Measurements from ENCODE around the gene COG4. TPM values are rescaled to one million over a fixed set of nuclear protein-coding genes. Genes with fewer than 3 reads are reported as not detected.

Gene COG4
- total RNA-seq, 1 donor from 2014 or later: 43.7 TPM

DNA sequence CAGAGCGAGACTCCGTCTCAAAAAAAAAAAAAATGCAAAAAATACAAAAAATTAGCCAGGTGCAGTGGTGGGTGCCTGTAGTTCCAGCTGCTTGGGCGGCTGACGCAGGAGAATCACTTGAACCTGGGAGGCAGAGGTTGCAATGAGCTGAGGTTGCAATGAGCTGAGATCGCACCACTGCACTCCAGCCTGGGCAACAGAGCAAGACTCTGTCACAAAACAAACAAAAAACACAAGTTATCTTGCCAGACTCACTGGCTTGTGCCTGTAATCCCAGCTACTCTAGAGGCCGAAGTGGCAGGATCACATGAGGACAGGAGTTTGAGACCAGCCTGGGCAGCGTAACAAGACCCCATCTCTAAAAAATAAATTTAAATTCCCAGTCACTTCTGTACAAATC is 81.0 kb downstream of the COG4 start:
- Histone ChIP-seq H3K4me1 (peaks cover 22% of the 10 kb centered on the region), H3K9me3 (replicated peaks) (no peaks in the 10 kb centered on the region), H3K27me3 (ENCODE audit: low read depth) (no peaks in the 10 kb centered on the region), H3K4me3 (no peak overlapping the region), H3K27ac (replicated peaks) (no peak overlapping the region), H3K36me3 (no peaks in the 10 kb centered on the region)
- intact Hi-C loops (cut with micrococcal nuclease): no loop called here
- TF ChIP-seq CTCF (IDR thresholded peaks at IDR 0.05; ENCODE audit: borderline replicate concordance): no peak
- no peak for DNase-seq

DNA sequence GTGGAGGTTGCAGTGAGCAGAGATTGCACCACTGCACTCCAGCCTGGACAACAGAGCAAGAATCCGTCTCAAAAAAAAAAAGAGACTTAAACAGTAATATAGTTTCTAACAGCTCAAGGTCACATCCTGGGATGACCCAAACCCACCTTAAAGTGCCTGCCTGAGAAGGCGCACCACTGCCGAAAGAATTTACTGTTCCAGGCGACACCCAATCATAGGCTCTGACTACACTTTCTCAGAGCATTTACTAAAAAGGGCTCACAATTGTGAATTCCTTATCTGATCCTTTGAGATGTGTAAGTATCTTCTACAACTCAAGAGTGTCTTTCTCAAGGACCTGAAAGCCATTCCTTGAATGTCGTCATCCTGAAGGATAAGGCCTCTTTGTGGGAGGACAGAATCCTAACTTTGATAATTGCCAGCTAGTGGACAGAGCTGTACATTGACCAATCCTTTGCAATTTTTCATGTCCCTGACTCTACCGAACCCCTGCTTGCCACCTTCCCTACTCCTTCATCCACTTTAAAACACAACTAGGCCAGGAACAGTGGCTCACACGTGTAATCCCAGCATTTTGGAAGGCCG is 81.9 kb downstream of the COG4 start:
- Histone ChIP-seq H3K36me3 (no peaks in the 10 kb centered on the region), H3K4me3 (no peak overlapping the region), H3K9me3 (replicated peaks) (no peaks in the 10 kb centered on the region), H3K27me3 (ENCODE audit: low read depth) (no peaks in the 10 kb centered on the region), H3K27ac (replicated peaks) (no peak overlapping the region), H3K4me1 (peaks cover 30% of the 10 kb centered on the region)
- DNase-seq: no peak
- intact Hi-C loops (cut with micrococcal nuclease): no loop called here
- TF ChIP-seq CTCF (IDR thresholded peaks at IDR 0.05; ENCODE audit: borderline replicate concordance): no peak

DNA sequence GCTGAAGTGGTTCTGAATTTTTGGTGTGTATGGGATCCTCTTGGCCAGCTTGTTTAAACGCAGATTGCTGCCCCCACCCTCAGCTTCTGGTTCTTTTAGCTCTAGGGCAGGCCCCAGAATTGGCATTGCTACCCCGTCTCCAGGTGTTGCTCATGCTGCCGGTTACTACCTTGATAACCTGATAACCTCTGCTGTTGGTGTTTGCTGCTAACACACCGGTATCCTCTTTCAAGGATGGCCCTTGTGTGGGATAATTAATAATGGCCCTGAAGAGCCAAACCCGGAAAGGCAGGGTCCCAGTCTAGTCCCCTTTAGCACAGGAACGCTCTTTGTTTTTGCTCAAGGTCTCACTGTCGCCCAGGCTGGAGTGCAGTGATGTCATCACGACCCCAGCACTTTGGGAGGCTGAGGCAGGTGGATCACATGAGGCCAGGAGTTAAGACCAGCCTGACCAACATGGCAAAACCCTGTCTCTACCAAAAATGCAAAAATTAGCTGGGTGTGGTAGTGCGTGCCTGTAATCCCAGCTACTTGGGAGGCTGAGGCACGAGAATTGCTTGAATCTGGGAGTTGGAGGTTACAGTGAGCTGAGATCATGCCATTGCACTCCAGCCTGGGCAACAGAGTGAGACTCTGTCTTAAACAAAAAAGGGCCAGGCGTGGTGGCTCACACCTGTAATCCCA is 83.2 kb downstream of the COG4 start:
- TF ChIP-seq CTCF (IDR thresholded peaks at IDR 0.05; ENCODE audit: borderline replicate concordance): no peak
- Histone ChIP-seq H3K27me3 (ENCODE audit: low read depth) (no peaks in the 10 kb centered on the region), H3K36me3 (no peaks in the 10 kb centered on the region), H3K27ac (replicated peaks) (peak overlapping the region; percentile 88), H3K4me1 (peaks cover 39% of the 10 kb centered on the region), H3K9me3 (replicated peaks) (no peaks in the 10 kb centered on the region), H3K4me3 (peak overlapping the region; percentile 90)
- intact Hi-C loops (cut with micrococcal nuclease): no loop called here
- no peak for DNase-seq

GRCh38 chr16:70438969-70439862 is 84.1 kb downstream of the COG4 start, which contains the start of gene ST3GAL2:
Gene ST3GAL2, minus strand, starts transcription at chr16:70439100. Its CDS starts 40,570 bp downstream, at chr16:70398530.
- Histone ChIP-seq H3K4me3 (peak within 1 kb of the TSS; percentile 90), H3K36me3 (no peaks in the 10 kb centered on the region), H3K27me3 (ENCODE audit: low read depth) (no peaks in the 10 kb centered on the region), H3K4me1 (peaks cover 49% of the 10 kb centered on the region), H3K27ac (replicated peaks) (peak within 1 kb of the TSS; percentile 88), H3K9me3 (replicated peaks) (no peaks in the 10 kb centered on the region)
- peak; percentile 96 for DNase-seq
- no peak for TF ChIP-seq CTCF (IDR thresholded peaks at IDR 0.05; ENCODE audit: borderline replicate concordance)
- intact Hi-C loops (cut with micrococcal nuclease): loop anchor here (10.0 kb wide), 1 partner anchor 54 kb away; no protein-coding TSS in a partner anchor

- TF ChIP-seq CTCF (IDR thresholded peaks at IDR 0.05; ENCODE audit: borderline replicate concordance): no peak
- H3K27me3 ChIP-seq (ENCODE audit: low read depth): no peaks in the 10 kb centered on the region
- peak overlapping the region; percentile 90 for H3K4me3 ChIP-seq
- peak; percentile 32 for DNase-seq
- H3K36me3 ChIP-seq: no peaks in the 10 kb centered on the region
- peak overlapping the region; percentile 88 for H3K27ac ChIP-seq (replicated peaks)
- H3K4me1 ChIP-seq: peaks cover 55% of the 10 kb centered on the region
- H3K9me3 ChIP-seq (replicated peaks): no peaks in the 10 kb centered on the region
- intact Hi-C loops (cut with micrococcal nuclease): loop anchor here (10.0 kb wide), 1 partner anchor 54 kb away; no protein-coding TSS in a partner anchor
Observed at GRCh38 chr16:70438585-70438968, 84.8 kb downstream of the COG4 start.

All from left ventricle myocardium inferior (tissue), 1 donor.